Measurements from ENCODE around the gene ALAS2.

ALAS2 gene, protein sequence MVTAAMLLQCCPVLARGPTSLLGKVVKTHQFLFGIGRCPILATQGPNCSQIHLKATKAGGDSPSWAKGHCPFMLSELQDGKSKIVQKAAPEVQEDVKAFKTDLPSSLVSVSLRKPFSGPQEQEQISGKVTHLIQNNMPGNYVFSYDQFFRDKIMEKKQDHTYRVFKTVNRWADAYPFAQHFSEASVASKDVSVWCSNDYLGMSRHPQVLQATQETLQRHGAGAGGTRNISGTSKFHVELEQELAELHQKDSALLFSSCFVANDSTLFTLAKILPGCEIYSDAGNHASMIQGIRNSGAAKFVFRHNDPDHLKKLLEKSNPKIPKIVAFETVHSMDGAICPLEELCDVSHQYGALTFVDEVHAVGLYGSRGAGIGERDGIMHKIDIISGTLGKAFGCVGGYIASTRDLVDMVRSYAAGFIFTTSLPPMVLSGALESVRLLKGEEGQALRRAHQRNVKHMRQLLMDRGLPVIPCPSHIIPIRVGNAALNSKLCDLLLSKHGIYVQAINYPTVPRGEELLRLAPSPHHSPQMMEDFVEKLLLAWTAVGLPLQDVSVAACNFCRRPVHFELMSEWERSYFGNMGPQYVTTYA

DNA sequence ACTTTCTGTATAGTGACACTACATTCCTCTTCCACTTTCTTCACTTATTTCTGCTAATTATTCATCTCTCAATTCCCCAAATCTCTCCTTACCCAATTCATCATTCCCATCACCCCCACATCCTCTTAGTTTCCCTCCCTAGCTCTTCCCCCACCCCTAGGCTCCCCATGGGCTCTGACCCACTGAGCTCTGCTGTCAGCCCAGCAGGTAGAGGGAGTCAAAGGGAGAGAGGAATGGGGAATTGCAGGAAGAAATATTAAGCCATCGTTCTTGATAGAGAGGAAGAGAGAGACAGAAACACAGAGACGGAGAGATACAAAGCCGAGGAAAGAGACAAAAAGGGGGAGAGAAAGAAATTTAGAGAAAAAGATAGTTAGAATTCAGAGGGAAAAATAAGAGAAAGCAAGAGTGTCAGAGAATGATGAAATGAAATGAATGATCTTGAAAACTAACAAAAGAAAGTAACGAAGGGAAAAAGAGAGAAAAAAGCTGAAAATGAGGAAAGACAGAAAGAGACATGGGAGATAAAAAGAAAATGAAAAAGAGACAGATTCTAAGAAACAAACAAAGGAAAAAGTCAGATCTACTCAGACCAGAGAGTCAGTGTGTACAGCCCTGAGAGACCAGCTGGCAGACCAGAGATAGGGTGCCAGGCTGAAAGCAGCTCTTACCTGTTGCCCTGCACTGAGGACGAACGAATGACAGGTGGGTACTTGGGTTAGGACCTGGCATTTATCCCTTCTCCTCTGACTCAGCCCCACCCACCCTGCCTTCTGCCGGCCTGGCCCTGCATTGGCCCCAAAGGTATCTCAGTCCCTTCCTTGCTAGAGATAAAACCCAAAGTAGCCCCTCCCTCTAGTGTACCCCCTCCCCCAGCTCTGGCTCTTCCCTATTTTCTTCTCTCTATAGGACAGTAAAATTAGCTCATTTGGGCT is at the start of gene ALAS2:
Gene ALAS2, minus strand, starts transcription at position 707 of the 935 bp plus-strand sequence. CDS start 4,977 bp downstream, outside the sequence.
- no peak for TF ChIP-seq RAD21 (IDR thresholded peaks at IDR 0.05; ENCODE audit: low read depth)
- no peak for TF ChIP-seq CREB1 (IDR thresholded peaks at IDR 0.05; ENCODE audit: low read depth)
- TF ChIP-seq EGR1 (IDR thresholded peaks at IDR 0.05) = no peak
- no peak for TF ChIP-seq EP300 (IDR thresholded peaks at IDR 0.05; ENCODE audit: borderline replicate concordance)
- no peak for TF ChIP-seq CEBPB (IDR thresholded peaks at IDR 0.05)
- TF ChIP-seq TCF12 (IDR thresholded peaks at IDR 0.05; ENCODE audit: low read depth) = no peak
- no peak for TF ChIP-seq YY1 (IDR thresholded peaks at IDR 0.05; ENCODE audit: low read depth)
- TF ChIP-seq ZBTB7A (IDR thresholded peaks at IDR 0.05; ENCODE audit: low read depth) = no peak
- no peak for TF ChIP-seq NFIC (IDR thresholded peaks at IDR 0.05)
- TF ChIP-seq, protein P1, sequence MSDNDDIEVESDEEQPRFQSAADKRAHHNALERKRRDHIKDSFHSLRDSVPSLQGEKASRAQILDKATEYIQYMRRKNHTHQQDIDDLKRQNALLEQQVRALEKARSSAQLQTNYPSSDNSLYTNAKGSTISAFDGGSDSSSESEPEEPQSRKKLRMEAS (IDR thresholded peaks at IDR 0.05) = no peak
- no peak for TF ChIP-seq FOXM1 (IDR thresholded peaks at IDR 0.05; ENCODE audit: borderline replicate concordance, low read depth)
- no peak for TF ChIP-seq TEAD4 (IDR thresholded peaks at IDR 0.05)

DNA sequence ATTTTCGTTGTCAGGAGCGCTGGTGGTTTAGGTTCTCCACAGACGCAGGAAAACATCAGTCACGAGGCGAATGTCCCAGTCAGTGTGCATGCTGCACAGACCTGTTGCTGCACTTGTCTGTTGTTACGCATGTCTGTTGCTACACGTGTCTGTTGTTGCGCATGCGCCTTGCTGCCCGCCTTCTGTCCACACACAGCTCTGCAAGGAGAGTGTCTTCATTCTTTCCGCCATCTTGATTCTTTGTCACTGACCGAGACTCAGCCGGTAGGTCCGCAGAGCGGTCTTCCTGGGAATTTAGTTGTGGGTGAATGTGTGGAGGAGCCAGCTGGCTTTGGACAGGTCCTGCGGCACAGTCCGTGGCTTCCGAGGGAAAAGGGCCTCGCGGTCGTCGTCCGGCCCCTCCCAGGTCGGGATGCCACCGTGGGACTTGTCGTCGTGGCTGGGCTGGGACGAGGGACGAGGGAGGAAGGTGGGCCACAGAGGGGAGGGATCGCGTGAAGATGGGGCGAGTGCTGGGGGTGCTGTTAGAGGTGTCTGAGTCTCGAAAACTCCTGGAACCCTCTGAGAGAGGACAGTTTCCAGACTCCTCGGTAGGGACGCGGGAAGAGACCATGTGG is 44.2 kb upstream of the ALAS2 start, which contains the start of gene PAGE2B:
Gene PAGE2B, plus strand, starts transcription at position 180 of the 617 bp plus-strand sequence. CDS start 1,012 bp downstream, outside the sequence.
- no peak for TF ChIP-seq TCF12 (IDR thresholded peaks at IDR 0.05; ENCODE audit: low read depth)
- TF ChIP-seq EP300 (IDR thresholded peaks at IDR 0.05; ENCODE audit: borderline replicate concordance) = no peak
- no peak for TF ChIP-seq ZBTB7A (IDR thresholded peaks at IDR 0.05; ENCODE audit: low read depth)
- TF ChIP-seq, protein P1 (IDR thresholded peaks at IDR 0.05) = no peak
- no peak for TF ChIP-seq CREB1 (IDR thresholded peaks at IDR 0.05; ENCODE audit: low read depth)
- no peak for TF ChIP-seq FOXM1 (IDR thresholded peaks at IDR 0.05; ENCODE audit: borderline replicate concordance, low read depth)
- no peak for TF ChIP-seq RAD21 (IDR thresholded peaks at IDR 0.05; ENCODE audit: low read depth)
- no peak for TF ChIP-seq TAF1 (IDR thresholded peaks at IDR 0.05; ENCODE audit: low read depth)
- no peak for TF ChIP-seq NFIC (IDR thresholded peaks at IDR 0.05)
- TF ChIP-seq YY1 (IDR thresholded peaks at IDR 0.05; ENCODE audit: low read depth) = no peak

DNA sequence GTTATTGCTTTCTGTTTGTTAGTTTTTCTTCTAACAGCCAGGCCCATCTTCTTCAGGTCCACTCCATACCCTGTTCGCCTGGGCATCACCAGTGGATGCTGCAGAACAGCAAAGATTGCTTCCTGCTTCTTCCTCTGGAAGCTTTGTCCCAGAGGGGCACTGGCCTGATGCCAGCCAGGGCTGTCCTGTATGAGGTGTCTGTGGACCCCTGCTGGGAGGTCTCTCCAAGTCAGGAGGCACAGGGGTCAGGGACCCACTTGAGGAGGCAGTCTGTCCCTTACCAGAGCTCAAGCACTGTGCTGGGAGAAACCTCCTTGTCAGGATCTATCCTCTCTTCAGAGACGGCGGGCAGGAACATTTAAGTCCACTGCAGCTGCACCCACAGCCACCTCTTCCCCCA is 41.5 kb upstream of the ALAS2 start:
- no peak for TF ChIP-seq EP300 (IDR thresholded peaks at IDR 0.05; ENCODE audit: borderline replicate concordance)
- TF ChIP-seq FOXM1 (IDR thresholded peaks at IDR 0.05; ENCODE audit: borderline replicate concordance, low read depth) = no peak
- TF ChIP-seq, protein P1 (IDR thresholded peaks at IDR 0.05) = no peak
- no peak for TF ChIP-seq ZBTB7A (IDR thresholded peaks at IDR 0.05; ENCODE audit: low read depth)
- TF ChIP-seq, protein P2, sequence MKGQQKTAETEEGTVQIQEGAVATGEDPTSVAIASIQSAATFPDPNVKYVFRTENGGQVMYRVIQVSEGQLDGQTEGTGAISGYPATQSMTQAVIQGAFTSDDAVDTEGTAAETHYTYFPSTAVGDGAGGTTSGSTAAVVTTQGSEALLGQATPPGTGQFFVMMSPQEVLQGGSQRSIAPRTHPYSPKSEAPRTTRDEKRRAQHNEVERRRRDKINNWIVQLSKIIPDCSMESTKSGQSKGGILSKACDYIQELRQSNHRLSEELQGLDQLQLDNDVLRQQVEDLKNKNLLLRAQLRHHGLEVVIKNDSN (IDR thresholded peaks at IDR 0.05) = no peak
- TF ChIP-seq TEAD4 (IDR thresholded peaks at IDR 0.05) = no peak
- TF ChIP-seq, protein P3, sequence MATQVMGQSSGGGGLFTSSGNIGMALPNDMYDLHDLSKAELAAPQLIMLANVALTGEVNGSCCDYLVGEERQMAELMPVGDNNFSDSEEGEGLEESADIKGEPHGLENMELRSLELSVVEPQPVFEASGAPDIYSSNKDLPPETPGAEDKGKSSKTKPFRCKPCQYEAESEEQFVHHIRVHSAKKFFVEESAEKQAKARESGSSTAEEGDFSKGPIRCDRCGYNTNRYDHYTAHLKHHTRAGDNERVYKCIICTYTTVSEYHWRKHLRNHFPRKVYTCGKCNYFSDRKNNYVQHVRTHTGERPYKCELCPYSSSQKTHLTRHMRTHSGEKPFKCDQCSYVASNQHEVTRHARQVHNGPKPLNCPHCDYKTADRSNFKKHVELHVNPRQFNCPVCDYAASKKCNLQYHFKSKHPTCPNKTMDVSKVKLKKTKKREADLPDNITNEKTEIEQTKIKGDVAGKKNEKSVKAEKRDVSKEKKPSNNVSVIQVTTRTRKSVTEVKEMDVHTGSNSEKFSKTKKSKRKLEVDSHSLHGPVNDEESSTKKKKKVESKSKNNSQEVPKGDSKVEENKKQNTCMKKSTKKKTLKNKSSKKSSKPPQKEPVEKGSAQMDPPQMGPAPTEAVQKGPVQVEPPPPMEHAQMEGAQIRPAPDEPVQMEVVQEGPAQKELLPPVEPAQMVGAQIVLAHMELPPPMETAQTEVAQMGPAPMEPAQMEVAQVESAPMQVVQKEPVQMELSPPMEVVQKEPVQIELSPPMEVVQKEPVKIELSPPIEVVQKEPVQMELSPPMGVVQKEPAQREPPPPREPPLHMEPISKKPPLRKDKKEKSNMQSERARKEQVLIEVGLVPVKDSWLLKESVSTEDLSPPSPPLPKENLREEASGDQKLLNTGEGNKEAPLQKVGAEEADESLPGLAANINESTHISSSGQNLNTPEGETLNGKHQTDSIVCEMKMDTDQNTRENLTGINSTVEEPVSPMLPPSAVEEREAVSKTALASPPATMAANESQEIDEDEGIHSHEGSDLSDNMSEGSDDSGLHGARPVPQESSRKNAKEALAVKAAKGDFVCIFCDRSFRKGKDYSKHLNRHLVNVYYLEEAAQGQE (IDR thresholded peaks at IDR 0.05; ENCODE audit: low read depth) = no peak

DNA sequence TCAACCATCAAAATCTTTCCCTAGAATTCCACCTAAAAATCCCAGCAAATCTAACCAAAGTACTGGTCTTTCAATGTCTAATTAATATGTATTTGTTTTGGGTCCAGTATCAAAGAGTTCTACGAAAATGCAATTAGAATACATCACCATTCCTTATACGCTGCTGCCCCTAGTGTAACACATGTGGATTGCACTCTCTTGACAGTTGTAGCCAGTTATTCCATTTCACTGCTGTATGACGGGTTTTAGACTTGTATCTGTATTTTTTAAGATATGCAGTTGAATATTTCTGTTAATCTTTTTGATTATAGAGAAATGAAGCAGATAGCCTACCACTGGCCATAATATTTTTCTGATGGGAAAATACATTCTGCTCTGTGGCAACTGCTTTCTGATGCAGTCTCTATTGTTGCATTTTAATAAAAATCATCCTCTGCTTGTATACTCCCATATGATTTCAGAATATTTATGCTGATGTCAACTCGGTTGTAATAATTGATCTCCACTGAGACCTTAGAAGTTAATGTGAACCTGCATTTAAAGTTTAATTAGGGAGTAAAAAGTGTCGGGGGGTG is 27.0 kb upstream of the ALAS2 start:
- TF ChIP-seq RAD21 (IDR thresholded peaks at IDR 0.05; ENCODE audit: low read depth) = peak; percentile 78
- no peak for TF ChIP-seq ZBTB7A (IDR thresholded peaks at IDR 0.05; ENCODE audit: low read depth)
- TF ChIP-seq YY1 (IDR thresholded peaks at IDR 0.05; ENCODE audit: low read depth) = no peak
- TF ChIP-seq TEAD4 (IDR thresholded peaks at IDR 0.05) = no peak
- TF ChIP-seq EP300 (IDR thresholded peaks at IDR 0.05; ENCODE audit: borderline replicate concordance) = no peak
- no peak for TF ChIP-seq TAF1 (IDR thresholded peaks at IDR 0.05; ENCODE audit: low read depth)

DNA sequence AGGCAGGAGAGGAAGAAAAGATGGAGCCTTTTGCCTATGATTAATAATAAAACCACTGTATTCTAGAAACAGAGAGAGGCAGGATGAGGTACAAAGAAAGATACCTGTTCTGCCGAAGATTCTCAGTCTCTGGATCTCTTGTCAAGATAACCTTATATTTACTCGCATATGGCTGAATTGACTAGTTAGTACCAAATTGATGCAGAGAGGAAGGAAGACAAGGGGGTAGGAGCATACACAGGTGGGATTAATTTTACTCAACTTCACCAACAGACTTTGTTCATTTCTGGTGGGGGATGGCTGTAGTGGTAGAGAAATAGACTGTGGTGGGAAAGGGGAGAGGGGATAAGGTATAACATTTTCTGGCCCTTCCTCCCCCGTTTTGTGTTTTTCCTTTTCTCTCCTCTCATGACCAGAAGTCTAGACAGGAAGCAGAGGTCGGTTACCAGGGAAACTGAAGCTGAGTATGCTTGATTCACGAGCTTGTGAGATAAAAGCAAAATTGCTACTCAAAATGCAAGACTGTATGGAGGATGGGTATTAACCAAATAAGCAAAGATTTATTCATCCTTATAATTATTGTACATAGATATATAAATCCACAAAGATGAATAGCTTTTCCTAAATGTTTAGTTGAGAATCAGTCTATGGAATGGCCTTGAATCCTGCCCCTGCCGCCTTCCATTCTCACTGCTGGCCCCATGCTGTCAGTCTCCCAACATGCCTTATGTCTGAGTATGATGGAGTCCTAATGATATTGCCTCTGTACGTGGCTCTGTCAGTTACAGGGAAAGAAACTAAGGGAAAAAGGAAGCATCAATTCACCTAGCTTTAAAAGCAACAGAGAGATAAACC is 26.3 kb upstream of the ALAS2 start:
- TF ChIP-seq NFIC (IDR thresholded peaks at IDR 0.05) = no peak
- TF ChIP-seq, protein P3 (IDR thresholded peaks at IDR 0.05; ENCODE audit: low read depth) = no peak
- TF ChIP-seq, protein P1 (IDR thresholded peaks at IDR 0.05) = no peak
- TF ChIP-seq CEBPB (IDR thresholded peaks at IDR 0.05) = no peak
- TF ChIP-seq TEAD4 (IDR thresholded peaks at IDR 0.05) = no peak
- no peak for TF ChIP-seq EGR1 (IDR thresholded peaks at IDR 0.05)
- TF ChIP-seq TCF12 (IDR thresholded peaks at IDR 0.05; ENCODE audit: low read depth) = no peak
- TF ChIP-seq CREB1 (IDR thresholded peaks at IDR 0.05; ENCODE audit: low read depth) = no peak
- no peak for TF ChIP-seq YY1 (IDR thresholded peaks at IDR 0.05; ENCODE audit: low read depth)
- TF ChIP-seq RAD21 (IDR thresholded peaks at IDR 0.05; ENCODE audit: low read depth) = no peak
- TF ChIP-seq, protein P2 (IDR thresholded peaks at IDR 0.05) = no peak
- no peak for TF ChIP-seq FOXM1 (IDR thresholded peaks at IDR 0.05; ENCODE audit: borderline replicate concordance, low read depth)
- no peak for TF ChIP-seq ZBTB7A (IDR thresholded peaks at IDR 0.05; ENCODE audit: low read depth)
- TF ChIP-seq EP300 (IDR thresholded peaks at IDR 0.05; ENCODE audit: borderline replicate concordance) = no peak
- TF ChIP-seq TAF1 (IDR thresholded peaks at IDR 0.05; ENCODE audit: low read depth) = no peak
